GM19467 (cell line): ENCODE results near the gene DNAJC5.

Source experiments
- ATAC-seq: cut with Tn5 transposase; IDR thresholded peaks from one replicate; pipeline ENCODE4 v1.9.1; 2021; ENCODE audit warnings: mild to moderate bottlenecking, moderate library complexity; ENCODE audit not compliant: unreplicated experiment

DNAJC5 gene

DNA sequence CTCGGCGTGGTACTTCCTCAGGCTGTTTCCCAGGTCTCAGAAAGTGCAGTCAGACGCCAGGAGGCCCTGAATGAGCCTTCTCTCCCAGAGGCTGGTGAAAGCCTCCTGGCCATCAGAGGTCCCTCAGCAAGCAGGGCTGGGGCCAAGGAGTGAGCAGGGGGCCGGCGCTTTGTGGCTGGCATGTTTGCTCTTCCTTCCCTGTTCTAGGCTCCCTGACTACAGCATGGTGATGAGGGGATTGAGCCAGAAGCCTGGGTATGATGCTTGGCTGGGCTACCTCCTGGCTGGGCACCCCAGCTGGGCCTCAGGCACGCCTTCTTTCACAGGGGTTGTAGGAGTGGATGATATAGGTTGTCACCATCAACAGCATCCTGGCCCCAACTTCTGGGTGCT, 11.7 kb upstream of the DNAJC5 start:
- ATAC-seq = no peak

GRCh38 chr20:63884506-63885263, 10.2 kb upstream of the DNAJC5 start:
- ATAC-seq = no peak

DNA sequence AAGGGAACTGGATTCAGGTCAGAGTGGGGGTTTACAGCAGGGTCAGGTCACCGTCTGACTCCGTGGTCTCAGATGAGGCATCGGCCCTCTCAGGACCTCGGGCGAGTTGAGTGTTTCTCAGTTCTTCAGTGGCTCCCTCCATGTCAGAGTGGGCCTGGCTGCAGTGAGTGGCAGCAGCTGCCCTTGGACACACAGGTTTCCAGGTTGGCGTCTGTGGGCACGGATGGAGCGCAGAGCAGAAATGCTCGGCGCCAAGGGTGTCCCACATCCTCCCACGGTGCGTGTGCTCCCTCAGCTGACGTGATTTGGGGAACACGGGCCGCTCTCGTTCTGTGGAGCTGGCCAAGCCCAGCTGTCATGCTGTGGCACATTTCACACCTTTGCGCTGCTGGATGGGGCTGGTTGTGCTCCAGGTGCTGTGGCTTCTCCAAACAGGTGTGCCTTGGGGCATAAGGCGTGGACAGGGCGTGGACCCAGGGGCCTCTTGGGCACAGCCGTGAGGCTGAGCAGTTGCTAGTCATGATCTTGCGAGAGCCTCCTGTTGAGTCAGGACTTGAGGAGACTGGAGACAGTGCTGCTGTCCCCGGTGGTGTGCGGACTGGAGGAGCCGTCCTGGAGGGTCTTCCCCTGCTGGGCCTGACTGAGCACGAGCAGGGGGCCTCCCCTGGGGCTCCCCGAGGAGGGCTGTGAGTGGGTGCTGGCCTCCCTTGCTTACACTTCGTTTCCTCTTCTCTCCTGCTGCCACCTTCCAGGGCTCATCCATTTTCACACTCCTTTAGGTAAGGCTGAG, 9.5 kb upstream of the DNAJC5 start:
- no peak for ATAC-seq

GRCh38 chr20:63886054-63886419, 8.9 kb upstream of the DNAJC5 start:
- ATAC-seq = no peak

DNA sequence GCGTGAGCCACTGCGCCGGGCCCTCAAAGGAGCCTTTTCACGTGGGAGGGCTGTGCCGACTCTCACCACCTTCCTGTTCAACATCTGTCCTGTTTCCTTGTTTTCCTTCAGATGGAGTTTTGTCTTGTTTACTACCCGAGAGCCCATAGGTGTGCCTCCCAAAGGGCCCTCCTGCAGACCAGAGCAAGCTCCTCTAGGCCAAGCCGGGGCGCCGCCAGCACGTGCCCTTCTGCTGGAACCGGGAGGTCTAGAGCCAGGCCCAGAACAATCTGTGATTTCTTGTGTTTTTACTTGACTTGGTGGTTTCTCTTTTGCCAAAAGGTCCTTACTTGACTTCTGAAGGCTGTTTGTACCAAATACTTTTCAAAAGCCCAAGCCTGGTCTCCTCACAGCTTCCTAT, 8.0 kb upstream of the DNAJC5 start:
- ATAC-seq = no peak

DNA sequence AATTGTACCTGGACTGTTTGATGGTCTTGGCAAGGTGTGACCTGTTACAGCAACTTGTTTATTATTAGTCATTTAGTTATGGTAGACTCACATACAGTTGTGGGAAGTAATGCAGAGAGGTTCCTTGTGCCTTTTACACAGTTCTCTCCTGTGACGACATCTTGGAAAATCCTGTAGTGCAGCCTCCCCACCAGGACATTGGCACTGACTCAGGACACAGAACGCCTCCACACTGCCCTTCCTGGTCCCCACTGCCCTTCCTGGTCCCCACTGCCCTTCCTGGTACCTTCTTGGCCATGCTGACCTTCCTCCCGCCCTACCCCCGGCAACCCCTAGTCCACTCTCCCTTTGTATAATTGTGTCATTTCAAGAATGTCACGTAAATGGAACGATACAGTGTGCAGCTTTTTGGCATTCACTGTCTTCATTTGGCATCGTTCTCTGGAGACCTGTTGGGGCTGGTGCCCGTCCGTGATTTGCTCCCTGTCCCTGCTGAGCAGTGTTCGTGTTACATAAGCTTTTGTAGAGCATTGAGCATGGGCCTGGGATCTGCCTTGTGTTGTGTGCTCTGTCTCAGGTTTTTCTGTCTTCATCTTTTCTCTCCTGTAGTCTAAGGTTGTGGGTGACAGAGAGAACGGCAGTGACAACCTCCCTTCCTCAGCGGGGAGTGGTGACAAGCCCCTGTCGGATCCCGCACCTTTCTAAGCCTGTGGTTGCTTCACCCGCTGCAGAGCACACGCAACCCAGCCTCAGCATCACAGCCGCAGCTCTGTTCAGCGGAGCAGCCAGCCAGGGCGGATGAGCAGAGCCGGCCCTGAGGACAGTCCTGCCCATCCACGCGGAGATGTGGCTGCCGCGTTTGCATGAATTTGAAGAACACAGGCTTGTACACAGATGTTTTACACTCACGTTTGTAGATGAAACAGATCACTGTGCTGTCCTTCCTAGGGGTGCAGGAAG, 5.4 kb upstream of the DNAJC5 start:
- ATAC-seq = no peak

DNA sequence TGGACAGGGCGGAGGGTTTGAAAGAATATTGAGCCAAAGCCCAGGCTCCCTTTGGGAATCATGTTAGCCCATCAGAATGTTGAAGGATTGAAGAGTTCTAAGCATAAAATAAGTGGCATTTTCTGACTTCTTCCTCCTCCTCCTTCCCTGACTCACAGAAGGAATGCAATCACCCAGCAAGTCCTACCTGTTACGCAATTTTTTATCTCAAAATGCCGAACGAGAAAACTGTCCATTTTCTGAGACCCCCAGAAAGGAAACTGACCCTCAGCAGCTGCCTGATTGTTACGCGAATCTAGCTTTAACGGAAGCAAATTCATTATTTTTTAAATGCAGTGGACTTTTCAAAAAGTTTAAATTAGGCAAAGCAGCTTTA, 4.7 kb upstream of the DNAJC5 start:
- ATAC-seq = no peak

DNA sequence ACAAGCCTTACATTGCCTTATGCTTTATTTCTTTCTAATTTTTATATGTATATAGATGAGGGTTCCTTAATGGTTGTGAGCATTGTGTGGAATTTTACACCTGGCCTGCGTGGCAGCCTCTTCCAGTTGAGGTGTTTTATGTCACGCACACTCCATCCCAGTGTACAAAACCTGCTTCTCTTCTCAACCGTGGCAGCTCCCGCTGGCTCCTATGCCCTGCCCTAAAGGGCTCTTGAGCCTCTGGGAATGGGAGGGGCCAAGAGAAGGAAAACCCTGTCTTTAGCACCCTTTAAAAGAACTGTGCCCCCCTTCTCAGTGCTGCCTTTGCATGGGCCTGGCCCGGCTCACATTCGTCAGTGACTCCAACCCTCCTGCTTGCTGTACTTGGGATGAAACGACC, 4.3 kb upstream of the DNAJC5 start:
- ATAC-seq = no peak

GRCh38 chr20:63891061-63892002, 3.6 kb upstream of the DNAJC5 start:
- no peak for ATAC-seq

- ATAC-seq = no peak
Measured at GRCh38 chr20:63892402-63892801, 2.5 kb upstream of the DNAJC5 start.

GRCh38 chr20:63893999-63894357, 948 bp upstream of the DNAJC5 start:
- ATAC-seq = no peak

GRCh38 chr20:63895202-63895951, 451 bp downstream of the DNAJC5 start:
- ATAC-seq = peak; percentile 12

DNA sequence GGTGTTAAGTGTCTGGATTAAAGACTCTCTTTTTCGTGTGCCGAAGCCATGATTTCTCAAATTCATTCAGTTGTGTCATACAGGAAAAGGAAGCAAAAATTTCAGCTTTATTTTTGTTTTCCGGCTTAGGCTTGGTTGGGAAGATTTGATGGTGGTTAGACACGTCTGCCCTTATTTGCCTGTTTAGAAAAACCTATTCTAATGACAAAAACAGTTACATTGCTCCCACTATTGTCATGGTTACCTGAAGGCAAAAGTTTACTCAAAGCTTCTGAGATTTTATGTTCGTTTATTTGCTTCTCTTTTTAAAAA, 982 bp downstream of the DNAJC5 start:
- ATAC-seq = no peak

DNA sequence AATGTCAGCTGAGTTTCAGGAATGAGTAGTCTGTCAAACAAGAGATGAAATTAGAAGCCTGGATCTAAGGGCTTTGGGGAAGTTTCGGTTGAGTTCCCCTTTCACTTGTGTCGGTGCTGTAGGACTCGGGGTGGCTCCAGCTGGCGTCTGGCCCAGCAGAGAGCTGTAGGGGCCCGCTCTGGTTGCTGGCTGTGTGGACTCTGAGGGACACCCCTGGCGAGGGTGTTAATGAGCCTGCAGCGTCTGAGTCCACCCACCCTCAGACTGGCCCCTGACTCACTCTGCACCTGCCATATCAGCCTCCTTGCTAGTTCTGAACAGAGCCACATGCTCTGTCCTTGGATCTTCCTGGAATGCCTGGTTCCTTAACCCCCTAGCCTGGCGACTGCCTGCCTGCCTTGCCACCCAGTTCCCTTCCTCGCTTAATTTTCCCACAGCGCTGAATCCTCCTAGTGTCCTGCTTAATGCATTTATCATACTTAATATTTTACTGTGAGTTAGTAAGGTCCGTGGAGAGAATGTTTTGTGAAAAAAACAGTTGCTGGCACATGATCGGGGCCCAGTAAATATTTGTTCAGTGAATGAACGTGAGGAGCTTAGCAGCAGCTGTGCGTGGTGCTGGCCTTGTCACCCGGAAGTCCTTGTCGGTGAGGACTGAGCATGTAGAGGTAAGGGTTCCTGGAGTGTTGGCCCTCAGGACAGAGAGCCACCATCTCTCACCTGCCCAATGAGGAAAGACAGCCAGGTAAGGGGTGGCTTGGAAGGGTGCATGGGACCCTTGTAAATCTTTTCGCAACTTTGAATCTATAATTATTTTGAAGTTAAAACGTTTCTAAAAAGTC, 1.6 kb downstream of the DNAJC5 start:
- ATAC-seq = no peak

- ATAC-seq = no peak
Measured at GRCh38 chr20:63897978-63898561, 3.1 kb downstream of the DNAJC5 start.

DNA sequence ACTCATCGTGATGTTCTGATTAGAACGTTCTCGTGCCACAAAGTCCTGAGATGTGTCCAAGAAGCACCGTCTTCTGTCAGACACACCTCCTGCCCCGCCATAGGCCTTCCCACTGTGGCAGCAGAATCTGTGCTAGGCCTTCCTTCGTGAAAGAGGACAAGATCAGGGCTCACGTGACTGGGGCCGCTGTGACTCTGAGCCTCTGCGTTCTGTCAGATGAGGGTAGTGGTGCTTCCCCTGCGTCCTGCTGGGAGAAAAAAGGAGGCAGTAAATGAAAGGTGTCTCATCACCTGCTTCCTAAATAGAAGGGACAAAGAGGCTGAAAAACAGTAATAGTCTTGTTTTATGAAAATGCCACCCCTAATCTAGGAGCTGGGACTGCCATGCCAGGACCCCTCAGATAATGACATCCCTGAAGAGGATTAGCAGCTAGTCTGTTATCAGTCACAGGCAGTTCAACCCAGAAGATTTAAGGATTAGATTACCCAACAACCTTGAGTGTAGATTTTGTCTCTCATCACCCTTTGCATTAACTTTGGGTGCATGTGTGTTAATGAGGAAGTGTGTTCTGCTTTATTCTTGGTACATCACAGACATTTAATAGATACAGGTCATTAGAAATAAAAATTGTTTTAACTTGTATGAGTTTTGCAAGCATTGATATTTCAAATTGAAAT, 4.1 kb downstream of the DNAJC5 start:
- ATAC-seq = no peak

GRCh38 chr20:63900413-63900812, 5.5 kb downstream of the DNAJC5 start:
- ATAC-seq = no peak
